Fibroblast of skin of abdomen (primary cell): ENCODE measurements around the gene ELL. TPM values are rescaled to one million over a fixed set of nuclear protein-coding genes. Genes with fewer than 3 reads are reported as not detected.
"Not testable (repeated sequence)": the region's sequence is repeated elsewhere in the genome, so short reads cannot be mapped to it uniquely, and the experiment has no call there.

Experiments
- DNase-seq: peaks from one replicate; pipeline ENCODE4 v3.0.0-alpha.2; 2013
- polyA plus RNA-seq, 2 experiments: library from polyadenylated mRNA; unstranded; fragments of 120-200 nt; gene quantifications; one replicate each; pipeline ENCODE4 v1.2.1, GENCODE V29; 2013; ENCODE audit not compliant: insufficient read length in 2 of 2

Gene ELL
- polyA plus RNA-seq (2013, experiment 1 of 2; ENCODE audit: insufficient read length), result 7.9 TPM
- 8.5 TPM for polyA plus RNA-seq (2013, experiment 2 of 2; ENCODE audit: insufficient read length)

DNA sequence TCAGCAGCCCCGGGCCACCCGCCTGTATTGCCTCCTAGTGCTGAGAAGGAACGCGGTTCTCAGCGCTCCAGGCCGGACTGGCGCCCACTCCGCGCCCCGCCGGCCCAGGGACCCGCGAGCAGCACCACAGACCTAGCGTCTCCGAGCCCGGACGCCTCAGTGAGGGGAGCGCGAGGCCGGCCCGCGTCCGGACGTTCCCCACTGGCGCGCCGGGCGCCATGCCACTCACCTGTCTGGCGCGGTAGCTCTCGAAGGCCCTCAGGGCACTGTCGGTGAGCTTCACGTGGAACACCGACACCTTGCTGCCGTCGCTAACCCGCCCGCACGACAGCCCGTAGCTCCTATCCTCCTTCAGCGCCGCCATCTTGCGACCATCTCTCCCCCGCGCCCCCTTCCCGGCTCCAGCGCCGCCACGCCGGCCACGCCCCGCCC, at the start of gene ELL:
ELL (minus strand) TSS at position 379 of the 432 bp plus-strand sequence; CDS start at position 364, 15 bp downstream.
- DNase-seq, result no peak

DNA sequence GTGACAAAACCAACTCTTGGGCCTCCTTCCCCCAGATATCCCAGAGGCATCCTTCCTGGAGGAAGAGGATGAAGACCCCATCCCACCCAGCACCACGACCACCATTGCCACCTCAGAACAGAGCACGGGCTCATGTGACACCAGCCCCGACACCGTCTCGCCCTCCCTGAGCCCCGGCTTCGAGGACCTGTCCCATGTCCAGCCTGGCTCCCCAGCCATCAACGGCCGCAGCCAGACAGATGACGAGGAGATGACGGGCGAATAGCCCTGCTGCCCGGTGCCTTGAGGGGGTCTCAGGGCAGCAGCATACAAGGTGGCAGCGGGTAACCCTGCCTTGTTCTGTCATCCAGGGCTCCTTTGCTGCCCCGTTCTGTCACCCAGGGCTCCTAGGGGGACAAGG, 46.5 kb upstream of the ELL start:
- DNase-seq, result no peak

DNA sequence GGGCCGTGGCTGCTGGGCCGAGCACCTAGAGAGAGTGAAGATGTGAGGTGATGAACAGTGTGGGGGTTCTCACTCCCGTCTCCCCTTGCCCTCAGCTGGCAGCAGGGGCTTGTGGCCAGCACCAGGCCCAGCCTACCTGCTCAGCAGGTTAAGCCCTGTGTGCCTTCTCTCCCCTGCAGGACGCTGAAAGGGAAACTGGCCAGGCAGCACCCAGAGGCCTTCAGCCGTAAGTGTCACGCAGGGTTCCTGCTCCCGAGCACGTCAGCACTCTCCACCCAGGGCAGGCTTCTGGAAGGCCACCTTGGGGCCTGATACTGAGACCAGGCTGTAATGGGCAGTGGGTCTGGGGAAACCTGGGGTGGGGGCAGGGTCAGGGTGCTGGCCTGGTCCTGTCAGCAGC, 45.1 kb upstream of the ELL start:
- no peak for DNase-seq

DNA sequence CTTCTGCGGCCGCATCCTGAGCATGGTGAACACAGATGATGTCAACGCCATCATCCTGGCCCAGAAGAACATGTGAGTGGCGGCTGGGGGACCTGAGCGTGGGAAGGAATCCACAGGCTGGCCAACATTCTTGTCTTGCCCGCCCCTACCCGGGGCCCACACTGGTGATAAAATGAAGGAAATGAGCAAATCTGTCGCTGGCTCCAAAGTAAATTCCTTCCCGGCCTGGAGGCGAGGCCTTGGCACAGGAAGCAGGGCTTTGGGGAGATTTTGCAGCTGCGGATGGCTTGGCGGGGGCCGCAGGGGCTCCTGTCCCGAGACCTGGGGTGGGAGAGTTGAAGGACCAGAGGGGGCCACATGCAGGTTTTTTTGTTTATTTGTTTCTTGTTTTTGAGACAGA, 40.2 kb upstream of the ELL start:
- no peak for DNase-seq

DNA sequence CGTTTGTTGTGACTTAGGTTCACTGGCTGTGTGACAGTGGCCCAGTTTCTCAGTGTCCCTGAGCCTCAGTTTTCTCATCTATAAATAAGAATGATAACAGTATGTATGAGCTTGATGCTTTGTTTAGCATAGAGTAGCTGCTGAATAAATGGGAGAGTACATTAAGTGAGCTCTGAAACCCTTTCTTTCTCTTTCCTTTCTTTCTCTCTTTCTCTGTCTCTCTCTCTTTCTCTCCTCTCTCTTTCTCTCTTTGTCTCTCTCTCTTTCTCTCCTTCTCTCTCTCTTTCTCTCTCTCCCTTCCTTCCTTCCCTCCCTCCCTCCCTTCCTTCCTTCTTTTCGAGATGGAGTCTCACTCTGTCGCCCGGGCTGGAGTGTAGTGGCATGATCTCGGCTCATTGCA, 37.8 kb upstream of the ELL start:
- DNase-seq, result no peak

DNA sequence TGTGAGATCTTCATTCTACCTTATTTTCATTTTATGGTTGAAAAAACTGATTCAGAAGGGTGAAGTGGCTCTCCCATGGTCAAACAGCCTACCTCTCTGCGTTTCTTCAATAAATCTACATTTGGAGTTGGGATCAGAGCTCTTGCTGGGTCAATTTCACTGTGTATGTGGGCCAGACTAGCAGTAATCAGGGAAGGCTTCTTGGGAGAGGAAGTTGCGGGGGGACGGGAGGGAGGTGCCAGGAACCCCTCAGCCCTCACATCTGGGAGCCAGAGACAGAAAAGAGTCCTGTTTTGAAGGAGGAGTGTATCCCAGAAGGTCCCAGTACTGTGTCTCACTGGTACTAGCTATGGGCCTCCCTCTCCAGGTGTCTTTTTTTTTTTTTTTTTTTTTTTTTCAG, 36.7 kb upstream of the ELL start:
- DNase-seq, result no peak

DNA sequence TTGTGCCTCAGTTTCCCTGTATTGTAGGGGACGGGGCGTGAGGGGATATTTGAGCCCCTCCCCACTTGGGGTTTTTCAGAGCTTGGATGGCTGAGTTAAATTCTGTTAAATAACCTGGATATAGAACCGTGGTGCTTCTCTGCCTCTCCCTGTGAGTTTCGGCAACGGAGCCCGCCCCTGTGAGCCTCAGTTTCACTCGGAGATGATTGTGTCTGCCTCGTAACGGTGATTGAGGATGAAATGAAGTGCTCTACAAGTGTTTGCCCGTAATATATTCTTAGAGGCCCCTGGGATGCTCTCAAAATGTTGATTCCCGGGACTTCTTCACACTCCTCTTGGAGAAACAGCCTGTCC, 36.3 kb upstream of the ELL start:
- DNase-seq, result no peak

DNA sequence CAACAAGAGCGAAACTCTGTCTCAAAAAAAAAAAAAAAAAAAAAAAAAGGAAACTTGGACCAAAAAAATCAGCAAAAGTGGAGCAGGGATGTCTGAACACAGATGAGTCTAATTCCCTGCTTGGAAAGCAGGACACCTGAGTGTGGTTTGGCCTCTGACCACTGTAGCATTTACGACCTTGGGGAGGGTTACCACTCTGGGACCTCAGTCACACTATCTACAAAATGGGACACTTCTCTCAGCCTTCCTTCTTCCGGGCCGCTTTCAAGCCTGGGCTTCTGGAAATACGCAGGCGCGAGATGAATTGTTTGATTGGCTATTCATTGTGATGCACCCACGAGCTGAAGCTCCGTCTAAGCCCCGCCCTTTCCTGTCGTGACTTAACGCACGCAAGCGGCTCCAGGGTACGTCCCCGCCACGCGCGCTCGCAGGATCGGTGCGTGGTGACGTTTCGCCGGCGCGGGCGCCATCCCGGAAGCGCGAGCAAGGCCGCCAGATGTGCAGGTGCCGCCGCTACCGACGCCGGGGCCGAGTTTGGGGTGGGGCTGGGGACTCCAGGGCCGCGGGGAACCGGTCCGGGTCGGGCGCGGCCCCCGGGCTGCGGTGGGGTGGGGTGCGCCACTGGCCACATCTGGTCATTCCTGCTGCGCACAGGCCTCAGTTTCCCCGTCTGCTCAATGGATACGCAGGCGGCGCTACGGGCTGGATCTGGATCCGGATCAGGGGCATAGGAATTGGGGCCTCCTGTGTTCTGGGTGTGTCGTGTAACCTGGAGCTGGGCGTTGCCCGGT, 35.7 kb upstream of the ELL start, which contains the start of gene KXD1:
KXD1 (plus strand) TSS at position 460 of the 791 bp plus-strand sequence. CDS start 4,187 bp downstream, outside the sequence.
- DNase-seq, result peak; percentile 99

DNA sequence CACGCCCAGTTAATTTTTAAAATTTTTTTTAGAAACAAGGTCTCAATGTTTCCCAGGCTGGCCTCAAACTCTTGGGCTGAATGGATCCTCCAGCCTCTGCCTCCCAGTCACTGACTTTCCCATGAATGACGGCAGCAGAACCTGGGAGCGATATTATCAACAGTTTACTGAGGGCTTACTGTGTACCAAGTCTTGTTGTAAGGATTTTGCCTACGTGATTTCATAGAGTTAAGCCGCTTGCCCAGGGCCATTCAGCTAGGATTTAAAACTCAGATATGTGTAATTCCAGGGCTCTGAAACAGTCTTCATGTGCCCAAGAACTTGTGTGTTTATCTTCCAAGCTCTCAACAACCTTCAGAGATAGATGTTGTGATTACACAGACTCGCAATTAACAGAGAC, 29.8 kb upstream of the ELL start:
- DNase-seq, result no peak

DNA sequence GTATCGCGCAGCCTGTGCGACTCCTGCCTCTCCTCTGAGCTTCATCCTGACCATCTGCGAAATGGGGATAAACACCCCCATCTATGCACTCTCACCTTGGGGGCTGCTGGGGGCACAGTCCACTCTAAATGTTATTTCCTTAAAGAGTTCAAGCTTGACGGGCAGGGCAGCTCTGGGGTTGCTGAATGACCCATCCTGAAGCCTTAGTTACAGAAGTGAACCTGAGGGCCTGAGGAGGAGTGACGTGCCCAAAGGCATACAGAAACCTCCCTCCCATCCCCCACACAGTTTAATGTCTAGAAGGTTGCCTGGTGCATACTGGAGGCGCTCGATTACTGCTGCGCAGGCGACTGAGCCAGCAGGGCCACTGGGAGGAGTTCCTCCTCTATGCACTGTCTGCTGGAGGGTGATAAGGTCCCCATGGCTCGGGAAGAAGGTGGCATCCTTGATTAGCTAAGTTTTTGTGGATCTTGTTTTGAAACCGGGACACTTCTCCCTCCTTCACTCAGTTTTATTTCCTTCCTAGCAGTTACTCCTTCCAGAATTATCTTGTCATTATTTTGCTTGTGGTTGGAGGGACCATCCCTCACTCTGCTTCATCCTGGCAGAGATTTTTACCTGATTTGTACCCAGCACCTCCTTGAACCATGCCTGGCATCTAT, 22.1 kb upstream of the ELL start:
- peak; percentile 53 for DNase-seq

DNA sequence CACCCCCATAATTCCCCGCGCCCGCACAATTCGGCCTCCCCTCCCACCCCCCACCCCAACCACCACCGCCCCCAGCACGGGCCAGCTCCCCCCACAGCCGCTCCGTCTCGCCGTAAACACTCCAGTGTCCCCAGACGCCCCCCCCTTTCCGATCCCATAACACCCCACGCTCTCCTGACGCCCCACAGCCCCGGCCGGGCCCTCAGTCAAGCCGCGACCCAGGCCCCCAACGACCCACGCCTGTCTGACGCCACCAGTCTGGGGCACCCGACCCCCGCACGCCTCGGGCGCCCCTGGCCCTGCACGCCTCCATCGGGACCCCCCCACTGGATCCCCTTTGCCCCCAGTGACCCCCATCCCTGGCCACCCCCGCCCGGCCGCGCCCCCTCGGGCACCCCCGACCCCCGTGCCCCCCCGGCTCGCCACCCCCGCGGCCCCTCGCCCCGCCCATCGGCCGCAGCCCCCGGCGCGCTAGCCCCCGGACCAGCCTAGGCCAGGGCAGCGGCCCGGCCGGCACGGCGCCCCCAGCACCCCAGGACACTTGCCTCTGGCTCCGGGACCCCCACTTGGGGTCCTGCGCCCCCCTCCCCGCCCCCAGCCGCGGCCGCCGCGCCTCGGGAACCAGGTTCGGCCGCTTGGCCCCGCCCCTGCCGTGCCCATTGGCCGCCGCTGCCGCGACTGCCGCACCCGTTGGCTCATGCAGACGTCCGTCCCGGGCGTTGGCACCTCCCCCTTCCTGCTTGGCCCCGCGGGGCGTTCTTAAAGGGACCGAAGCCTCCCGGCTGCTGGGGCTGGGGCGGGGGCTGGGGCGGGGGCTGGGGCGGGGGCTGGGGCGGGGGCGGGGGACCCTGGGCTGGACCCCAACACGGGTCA, 21.3 kb upstream of the ELL start, which contains the start of gene FKBP8:
FKBP8 (minus strand) TSS at position 633 of the 873 bp plus-strand sequence. CDS start 1,603 bp downstream, outside the sequence.
- DNase-seq, result peak; percentile 84

DNA sequence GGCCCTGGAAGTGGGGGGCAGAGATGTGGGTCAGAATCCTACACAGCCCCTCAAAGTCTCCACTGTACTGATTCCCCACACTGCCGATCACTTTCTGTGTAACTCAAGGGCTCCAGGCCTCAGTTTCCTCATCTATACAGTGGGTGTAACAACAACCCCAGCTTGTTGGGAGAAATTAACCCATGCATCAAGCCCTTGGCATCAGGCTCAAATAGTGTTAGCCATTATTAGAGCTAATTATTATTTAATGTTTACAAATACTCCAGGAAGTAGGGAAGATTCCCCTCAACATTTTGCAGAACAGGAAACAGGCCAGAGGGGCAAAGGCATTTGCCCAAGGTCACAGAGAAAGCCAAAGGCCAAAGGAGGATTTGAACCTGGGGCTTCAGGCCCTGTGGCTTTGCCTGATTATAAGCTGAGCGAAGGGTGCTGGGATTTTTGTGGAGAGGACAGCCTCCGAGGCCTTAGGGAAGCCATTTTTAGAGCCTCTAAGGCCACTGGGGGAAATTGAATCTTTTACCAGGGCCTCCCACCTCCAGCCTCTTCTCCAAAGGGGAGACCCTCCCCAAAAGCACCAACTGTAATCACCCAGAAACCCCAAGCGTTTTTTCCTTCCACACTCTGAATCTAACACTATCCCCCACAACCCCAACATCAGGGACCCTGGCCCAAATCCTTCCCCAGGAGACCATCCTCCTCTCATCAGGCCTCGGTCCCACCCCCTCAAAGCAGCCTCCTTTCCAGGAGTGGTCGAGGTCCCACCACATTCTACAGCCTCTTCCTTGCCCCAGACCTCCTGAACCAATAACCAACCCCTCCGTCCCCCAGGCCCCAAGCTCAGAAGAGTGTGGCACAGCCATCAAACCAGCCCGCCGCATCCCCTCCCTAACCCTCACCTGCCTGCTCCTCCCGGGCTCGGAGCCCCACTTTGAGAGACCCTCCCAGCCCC, 20.4 kb upstream of the ELL start:
- DNase-seq, result no peak

DNA sequence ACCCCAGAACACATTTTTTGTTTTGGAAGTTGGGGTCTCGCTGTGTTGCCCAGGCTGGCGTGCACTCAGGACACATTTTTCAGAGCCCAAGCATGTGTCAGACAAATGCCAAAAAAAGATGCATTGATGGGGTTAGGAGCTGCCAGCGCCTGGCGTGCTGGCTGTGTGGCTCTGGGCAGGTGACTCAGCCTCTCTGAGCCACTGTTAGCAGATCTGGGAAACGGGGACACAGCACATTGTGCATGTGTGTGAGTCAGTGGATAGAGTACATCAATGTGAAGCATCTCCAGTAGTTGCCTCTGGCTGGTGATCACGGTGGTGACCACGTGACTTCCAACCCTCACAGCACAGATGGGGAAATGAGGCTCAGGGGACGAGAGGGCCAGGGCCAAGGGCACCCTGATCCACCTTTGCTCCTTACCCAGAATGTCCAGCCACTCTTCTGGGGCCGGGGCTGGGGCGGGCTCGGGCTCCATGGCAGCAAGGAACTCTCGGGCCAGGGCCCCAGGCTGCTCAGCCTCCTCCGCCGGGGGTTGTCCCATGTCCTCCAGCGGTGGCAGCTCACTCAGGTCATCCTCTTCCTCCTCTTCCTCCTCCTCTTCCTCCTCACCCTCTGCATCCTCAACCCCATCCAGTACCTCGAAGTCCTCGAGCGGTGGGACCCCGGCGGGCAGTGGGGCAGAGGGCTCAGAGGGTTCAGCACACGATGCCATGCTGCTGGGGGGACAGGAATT, 19.6 kb upstream of the ELL start:
- DNase-seq, result no peak

DNA sequence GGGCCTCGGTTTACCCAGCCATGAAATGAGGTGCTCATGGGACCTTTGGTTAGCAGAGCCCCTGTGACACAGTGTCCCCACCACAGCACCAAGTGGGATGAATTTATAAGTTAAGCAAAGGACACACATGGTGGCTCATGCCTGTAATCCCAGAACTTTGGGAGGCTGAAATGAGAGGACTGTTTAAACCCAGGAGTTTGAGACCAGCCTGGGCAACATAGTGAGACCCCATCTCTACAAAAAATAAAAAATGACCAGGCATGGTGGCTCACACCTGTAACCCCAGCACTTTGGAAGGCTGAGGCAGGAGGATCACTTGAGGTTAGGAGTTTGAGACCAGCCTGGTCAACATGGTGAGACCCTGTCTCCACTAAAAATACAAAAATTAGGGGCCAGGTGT, 18.3 kb upstream of the ELL start:
- not testable (repeated sequence) for DNase-seq

DNA sequence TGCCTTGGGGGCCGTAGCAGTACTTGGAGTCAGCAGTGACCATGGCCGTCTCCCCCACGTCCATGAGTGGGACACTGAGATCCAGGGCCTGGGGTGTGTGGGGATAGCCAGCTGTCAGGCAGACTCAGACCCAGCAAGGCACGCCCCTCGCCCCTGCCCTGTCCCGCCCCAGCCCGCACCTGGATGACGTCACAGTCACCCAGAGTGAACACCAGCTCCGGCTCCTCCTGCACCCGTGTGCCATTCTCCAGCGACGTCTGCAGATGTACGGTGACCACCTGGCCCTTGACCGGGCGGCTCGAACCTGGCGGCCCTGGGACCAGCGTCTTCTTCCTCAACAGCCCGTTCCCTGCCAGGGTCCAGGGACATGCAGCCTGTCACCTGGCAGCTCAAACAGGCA, 17.5 kb upstream of the ELL start:
- no peak for DNase-seq

DNA sequence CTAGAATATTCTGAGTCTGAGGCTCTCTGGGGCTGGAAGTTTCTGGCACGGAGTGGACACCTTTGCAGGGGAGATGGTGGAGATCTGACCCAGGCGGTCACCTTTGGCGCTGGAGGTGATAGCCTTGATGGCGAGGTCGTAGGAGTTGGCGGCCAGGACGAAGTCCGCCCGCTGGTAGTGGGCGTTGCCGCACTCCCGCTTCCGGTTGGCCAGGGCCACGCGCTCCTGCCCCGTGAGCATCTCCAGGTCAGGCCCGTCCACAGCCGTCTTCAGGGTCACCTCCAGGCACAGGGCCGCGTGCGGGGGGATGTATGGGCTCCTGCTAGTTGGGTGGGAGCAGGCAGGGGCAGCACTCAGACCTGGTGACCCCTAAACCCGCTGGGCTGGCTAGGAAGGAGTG, 16.2 kb upstream of the ELL start:
- DNase-seq, result no peak

DNA sequence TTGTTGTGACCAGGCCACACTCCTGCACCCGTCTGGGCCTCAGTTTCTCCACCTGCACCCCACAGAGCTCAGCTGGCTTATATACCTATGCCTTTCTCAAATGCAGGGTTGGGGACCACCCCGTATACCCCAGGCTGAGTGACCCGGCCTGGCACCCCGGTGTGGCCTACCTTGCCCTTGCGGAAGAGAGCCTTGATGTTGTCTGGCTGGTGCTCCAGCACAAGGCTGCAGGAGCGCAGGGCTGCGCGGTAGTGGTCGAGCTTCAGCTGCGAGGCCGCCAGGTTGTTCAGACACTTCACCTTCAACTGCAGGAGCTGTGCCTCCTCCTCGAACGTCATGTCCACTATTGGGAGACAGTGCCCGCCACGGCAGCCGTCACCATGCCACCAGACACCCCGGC, 15.6 kb upstream of the ELL start:
- DNase-seq, result no peak

DNA sequence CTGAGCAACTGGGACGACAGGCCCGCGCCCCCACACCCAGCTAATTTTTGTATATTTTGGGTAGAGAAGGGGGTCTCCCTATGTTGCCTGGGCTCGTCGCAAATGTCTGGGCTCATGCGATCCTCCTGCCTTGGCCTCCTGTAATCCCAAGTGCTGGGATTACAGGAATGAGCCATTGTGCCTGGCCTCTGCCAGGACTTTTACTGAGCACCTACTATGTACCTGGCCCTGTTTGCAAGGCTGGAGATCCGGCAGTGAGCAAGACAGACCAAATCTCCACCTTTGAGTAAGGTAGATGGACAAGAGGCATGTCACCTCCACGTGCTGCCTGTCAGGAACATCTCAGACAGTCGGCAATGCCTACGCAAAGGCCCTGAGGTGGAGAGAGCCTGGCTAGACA, 14.6 kb upstream of the ELL start:
- no peak for DNase-seq

DNA sequence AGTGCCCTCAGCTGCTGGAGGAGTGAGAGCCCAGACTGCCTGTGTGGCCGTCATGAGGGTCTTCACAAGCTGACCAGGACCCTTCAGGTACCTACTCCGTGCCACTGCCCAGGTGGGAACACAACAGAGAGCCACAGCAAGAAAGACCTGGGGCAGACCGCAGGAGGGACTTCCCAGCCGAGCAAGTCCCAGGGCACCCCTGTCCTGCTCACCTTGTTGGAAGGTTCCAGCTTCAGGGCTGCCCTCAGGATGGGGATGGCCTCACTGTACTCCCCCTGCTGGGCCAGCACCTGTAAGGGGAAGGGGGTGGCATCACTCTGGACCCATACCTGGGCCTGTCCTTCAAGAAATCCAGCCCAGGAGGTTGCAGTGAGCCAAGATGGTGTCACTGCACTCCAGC, 11.2 kb upstream of the ELL start:
- no peak for DNase-seq

DNA sequence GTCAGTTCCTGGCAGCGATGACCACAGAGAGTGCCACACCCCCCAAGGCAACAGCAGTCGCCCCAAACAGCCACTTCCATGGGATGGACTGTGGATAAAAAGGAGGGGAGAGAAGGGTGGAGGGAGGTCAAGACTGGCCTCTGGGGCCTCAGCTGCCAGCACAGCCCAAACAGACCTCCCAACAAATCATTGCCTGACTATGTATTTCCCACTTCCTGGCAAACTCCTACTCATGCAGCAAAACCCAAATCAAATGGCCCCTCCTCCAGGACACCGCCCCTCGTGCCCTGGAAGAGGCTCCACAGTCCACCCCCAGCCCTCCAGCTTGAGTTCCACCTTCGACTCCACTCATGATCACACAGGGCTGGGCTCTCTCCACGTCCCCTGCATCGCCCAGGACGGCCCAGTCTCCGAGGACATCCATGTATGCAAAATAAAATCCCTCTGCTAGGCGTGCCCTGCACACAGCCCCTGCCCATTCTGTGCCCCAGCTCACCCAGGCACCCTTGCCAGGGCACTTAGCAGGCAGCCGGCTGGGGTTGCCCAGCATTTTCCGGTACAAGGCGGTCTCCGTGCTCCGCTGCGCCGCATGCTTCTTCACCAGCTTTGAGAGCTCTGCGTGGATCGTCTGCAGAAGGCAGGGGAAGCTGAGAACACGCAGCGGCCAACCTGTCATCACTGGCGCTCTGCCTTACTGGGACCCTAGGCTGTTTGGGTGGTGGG, 10.5 kb upstream of the ELL start:
- DNase-seq, result no peak
